GM23248 (cell line): ENCODE results near the gene FAM227A.

Experiments used
- EZH2 ChIP-seq: fragments of 200-600 bp; sonication (generic); IDR thresholded peaks from 2 replicates; pipeline ENCODE4 v1.6.1; 2018; ENCODE audit warnings: antibody characterized with exemption, mild to moderate bottlenecking; ENCODE audit not compliant: insufficient read depth, poor library complexity, severe bottlenecking
- EZH2phosphoT487 ChIP-seq: fragments of 200-600 bp; sonication (generic); IDR thresholded peaks from 2 replicates; pipeline ENCODE4 v1.6.1; 2018; ENCODE audit warnings: antibody characterized with exemption, moderate library complexity, mild to moderate bottlenecking, low read depth; ENCODE audit not compliant: insufficient read depth

DNA sequence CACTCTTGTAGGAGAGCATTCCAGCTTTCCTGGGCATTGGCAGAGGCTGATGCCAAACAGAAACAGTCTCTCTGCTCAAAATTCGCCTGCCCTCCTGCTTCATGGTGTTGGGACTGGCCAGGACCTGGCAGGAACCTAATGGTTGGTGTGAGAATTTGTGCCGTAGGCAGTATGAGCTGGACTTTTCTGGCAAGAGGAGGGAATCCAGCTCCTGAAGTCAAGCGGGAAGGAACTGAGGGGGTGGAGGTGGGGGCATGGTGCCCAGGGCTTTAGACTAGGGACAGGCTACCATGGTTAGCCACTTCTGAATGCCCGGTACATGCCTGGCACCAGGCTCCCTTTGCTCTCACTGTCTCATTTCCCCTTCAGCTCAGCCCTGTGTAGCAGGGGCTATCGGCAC lies 18.7 kb upstream of the FAM227A start:
- TF ChIP-seq EZH2 (no peak), EZH2phosphoT487 (no peak)
